8988T (cell line): ENCODE results near the gene ZSWIM6.

Experiments
- DNase-seq: peaks from one replicate; pipeline ENCODE4 v3.0.0; 2011

Gene ZSWIM6

GRCh38 chr5:61570767-61571166 is 238.7 kb downstream of the ZSWIM6 start:
- no peak for DNase-seq

DNA sequence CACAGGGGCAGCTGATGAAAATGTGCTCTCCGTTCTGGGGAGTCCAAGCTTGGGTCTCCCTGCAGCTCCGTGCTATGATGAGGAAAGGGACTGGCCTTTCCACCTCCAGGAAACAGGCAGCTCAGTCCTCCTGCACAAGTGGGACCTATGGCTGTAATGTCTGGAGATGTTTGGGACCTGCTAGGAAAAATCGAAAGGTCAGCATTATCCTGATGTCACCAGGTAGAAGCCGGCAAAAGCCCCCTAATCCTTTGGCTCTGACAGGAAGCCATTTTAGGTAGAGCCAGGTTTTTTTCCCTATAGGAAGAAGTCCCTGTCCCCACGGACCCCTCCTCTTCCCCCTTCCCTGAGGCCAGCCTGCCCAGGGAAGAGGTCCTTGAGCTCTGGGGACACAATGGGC is 240.9 kb downstream of the ZSWIM6 start:
- no peak for DNase-seq

DNA sequence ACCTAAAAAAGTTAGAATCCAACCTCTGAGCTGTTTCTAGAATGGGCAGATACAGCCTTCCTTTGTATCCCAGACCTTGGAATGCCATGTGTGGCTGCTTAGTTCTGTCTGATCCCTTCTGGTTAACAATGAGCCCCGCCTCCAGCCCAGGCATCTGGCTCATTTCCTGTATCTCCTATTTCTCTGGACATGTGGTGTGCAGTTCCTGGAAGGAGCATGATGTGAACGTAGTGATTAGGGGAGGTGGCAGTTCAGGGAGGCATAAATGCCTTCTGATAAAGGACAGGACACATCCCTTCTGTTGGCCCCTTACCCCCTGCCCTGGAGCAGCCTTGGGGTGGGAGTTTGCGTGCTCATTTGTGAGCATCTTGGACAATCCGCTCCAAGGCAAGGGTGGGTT is 243.0 kb downstream of the ZSWIM6 start:
- DNase-seq: no peak

- DNase-seq: no peak
Measured at GRCh38 chr5:61575581-61575980, 243.5 kb downstream of the ZSWIM6 start.

GRCh38 chr5:61576556-61576955 is 244.5 kb downstream of the ZSWIM6 start:
- no peak for DNase-seq

DNA sequence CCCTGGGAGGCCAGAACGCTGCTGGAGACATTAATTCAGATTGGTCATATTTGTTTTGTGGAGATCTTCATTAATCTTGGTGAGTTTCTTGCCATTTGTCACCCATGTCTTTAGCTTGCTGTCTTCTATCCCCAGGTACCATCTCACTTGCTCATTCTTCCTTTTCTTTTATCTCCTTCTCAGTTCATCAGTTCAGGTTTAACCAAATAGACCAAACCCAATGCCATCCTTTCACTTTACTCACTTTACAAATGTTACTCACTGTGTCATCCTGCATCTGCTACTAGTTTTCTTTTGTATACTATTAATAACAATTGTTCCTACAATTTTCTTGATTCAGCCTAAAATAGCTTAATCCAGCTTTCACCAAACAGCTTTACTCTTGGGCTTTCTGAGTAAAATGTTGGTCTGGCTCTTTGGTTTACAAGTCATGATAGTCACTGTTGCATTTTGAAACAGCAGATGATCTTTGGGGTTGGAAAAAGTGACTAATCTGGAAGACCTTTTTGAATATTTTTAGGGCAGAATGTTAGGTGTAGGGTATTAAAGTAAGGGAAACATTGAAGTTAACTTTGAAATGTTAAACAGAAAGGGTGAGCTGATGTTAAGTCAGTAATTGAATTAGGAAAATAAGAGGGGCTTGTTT is 246.9 kb downstream of the ZSWIM6 start:
- DNase-seq: no peak

- DNase-seq: no peak
Measured at GRCh38 chr5:61582205-61582820, 250.3 kb downstream of the ZSWIM6 start.

DNA sequence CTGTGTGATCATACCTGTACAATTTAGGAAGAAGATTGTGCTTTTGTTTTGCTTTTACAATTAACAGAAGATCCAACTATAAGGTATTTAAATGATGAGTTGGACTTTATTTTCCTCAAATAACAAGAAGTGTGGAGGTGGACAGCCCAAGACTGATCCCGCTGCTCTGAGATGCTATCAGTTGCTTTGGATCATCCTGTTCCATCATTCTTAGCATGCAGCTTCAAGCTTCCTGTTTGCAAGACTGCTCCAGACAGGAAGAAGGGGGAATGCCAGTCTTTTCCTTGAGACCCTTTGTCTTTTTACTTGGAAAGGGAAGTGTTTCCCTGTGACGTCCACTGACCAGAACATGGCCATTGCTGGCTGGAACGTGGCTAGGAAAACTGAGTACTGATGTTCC is 250.8 kb downstream of the ZSWIM6 start:
- DNase-seq: no peak

DNA sequence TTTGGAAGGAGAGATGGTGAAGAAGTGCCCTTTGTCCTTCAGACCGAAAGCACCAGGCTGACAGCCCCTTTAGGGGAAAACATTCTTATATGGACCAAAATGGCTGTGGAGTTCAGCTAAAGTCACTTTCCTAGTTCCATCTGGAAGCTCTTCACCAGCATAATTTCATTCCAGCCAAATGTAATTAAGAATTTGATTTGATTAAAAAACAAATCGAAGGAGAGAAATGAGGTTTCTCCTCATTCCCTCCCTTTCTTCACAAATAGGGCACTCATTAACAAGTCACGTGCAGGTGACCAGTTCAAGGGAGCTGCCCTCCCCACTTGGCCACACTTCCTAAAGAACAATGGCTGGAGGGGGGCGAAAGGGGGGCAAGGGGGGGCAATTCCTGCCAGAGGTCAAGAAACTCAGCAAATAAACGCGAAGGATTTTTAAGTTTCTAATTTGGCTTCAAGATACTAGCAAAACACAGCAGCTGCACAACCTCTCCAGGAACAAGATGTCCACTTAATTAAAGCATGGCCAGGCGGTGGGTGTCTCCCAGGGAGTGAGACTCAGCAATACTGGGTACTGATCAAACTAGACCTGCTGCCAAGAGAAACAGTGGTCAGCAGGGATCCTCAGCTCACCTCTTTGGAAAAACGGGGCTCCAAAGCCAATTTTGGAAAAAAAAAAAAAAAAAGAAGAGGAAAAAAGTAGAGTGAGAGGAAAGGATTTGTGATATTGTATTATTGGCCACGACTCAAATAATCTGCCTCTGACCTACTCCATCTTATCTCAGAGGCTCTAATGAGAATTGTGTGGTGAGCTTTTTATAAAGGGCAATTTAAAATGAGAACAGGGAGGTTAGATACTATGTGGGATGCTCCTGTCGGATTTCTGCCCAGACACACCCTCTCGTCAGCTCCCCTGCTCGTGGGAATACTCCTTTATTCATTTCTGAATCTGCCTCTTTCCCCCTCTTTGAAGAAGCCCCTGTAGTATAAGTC is 254.3 kb downstream of the ZSWIM6 start:
- no peak for DNase-seq

GRCh38 chr5:61587125-61587524 is 255.1 kb downstream of the ZSWIM6 start:
- no peak for DNase-seq

- no peak for DNase-seq
Measured at GRCh38 chr5:61588216-61588615, 256.2 kb downstream of the ZSWIM6 start.

DNA sequence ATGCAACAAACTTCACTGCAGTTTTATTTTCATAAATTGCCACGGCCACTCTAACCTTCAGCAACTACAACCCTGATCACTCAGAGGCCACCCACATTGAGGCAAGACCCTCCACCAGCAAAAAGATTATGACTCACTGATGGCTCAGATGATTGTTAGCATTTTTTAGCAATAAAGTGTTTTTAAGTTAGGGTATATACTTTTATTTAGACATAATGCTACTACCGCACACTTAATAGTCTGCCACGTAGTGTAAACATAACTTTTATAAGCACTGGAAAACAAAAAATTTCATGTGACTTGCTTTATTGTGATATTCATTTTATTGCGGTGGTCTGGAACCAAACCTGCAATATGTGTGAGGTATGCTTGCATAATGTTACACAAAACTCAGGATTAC is 257.9 kb downstream of the ZSWIM6 start:
- no peak for DNase-seq

DNA sequence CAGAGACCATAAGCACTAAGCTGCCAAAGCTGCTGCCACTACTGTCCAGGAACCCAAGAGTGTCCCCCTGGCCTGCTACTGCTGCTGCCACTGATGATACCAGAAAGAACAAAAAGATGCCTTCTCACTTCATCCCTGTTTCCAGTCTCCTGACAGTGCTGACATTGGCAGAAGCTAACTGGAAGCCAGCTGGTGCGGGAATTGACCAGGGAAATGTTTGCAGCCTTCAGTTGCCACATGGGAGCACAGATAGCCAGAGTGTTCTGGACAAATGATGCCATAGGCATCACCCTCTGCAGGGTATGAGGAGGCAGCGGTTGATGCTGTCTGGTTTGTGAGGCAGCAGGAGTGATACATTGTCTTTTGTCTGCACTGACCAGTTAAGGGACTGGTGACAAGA is 258.4 kb downstream of the ZSWIM6 start:
- no peak for DNase-seq

DNA sequence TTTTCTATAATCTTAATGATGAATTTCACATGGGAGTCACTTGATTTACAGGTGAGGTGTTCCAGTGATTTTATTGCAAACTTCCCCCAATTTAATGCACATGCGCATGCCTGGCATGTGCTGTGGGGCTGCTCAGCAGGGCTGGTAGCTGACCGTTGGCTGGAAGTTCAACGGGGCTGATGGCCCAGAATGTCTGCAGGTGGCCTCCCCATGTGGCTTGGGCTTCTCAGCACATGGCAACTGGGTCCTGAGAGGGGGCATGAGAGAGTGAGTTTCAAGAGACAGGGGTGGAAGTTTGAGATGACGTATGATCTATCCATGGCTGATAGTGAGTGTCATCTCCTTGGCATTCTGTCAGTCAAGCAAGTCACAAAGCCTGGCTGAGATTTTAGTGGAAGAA is 259.8 kb downstream of the ZSWIM6 start:
- DNase-seq: no peak

DNA sequence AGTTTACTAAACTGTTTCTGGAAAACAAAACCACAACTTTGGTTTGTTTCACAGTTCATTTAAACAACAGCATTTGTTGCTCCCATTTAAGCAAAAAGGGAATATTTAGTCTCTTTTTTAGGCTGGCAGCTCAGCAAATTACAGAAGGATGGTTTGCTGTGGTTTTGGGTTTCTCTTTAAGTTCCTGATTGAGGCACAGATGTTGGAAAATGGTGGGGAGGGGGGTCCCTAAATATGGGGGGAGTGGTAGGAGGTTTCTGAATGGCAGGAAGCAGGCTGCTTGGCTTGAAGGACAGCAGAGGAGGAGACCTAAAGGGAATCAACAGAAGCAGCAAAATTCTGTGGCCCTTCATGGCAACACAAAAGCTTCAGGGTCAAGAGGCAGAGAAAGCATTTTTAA is 263.4 kb downstream of the ZSWIM6 start:
- DNase-seq: no peak
